NT2/D1 (cell line): ENCODE results near the gene PTPN12.

ENCODE experiments used
- SUZ12 ChIP-seq: IDR thresholded peaks from 2 replicates; pipeline ENCODE4 v1.6.1; 2011; ENCODE audit not compliant: insufficient read length, insufficient read depth; ENCODE audit errors: extremely low read depth
- YY1 ChIP-seq: IDR thresholded peaks from 2 replicates; pipeline ENCODE4 v1.6.1; 2011; ENCODE audit not compliant: insufficient read length, insufficient read depth
- ZNF274 ChIP-seq: IDR thresholded peaks from 2 replicates; pipeline ENCODE4 v1.6.1; 2011; ENCODE audit warnings: mild to moderate bottlenecking, low read depth, low read length

GRCh38 chr7:77529279-77529678, 7.8 kb upstream of the PTPN12 start:
- no peak for TF ChIP-seq SUZ12
- no peak for TF ChIP-seq YY1
- TF ChIP-seq ZNF274 = no peak
